Breast epithelium (tissue), 3 donors: ENCODE measurements around the gene PLPP2.

Source experiments
- POLR2A ChIP-seq: fragments of 450-650 bp; IDR thresholded peaks from one replicate; pipeline ENCODE4 v1.6.1; 2016; ENCODE audit warnings: antibody characterized with exemption, mild to moderate bottlenecking, moderate library complexity
- TF ChIP-seq, protein P1 (sequence below), 3 donors: fragments of 450-650 bp; IDR thresholded peaks; one replicate each; pipeline ENCODE4 v1.5.1; 2016 to 2017; ENCODE audit warnings: antibody characterized with exemption in 3 of 3, mild to moderate bottlenecking in 3 of 3, moderate library complexity in 3 of 3

GRCh38 chr19:289651-290371, 1.4 kb downstream of the PLPP2 start:
- TF ChIP-seq POLR2A: no peak
- TF ChIP-seq, protein P1, sequence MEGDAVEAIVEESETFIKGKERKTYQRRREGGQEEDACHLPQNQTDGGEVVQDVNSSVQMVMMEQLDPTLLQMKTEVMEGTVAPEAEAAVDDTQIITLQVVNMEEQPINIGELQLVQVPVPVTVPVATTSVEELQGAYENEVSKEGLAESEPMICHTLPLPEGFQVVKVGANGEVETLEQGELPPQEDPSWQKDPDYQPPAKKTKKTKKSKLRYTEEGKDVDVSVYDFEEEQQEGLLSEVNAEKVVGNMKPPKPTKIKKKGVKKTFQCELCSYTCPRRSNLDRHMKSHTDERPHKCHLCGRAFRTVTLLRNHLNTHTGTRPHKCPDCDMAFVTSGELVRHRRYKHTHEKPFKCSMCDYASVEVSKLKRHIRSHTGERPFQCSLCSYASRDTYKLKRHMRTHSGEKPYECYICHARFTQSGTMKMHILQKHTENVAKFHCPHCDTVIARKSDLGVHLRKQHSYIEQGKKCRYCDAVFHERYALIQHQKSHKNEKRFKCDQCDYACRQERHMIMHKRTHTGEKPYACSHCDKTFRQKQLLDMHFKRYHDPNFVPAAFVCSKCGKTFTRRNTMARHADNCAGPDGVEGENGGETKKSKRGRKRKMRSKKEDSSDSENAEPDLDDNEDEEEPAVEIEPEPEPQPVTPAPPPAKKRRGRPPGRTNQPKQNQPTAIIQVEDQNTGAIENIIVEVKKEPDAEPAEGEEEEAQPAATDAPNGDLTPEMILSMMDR (IDR thresholded peaks at IDR 0.05): no peak
